Activated CD4-positive, alpha-beta T cell treated with anti-CD3 and anti-CD28 coated beads, Interleukin-2, amount 50 U/mL, for 24 hours (primary cell): Measurements from ENCODE around the gene SHC3.

ENCODE experiments used
- DNase-seq, 2 donors: peaks; one replicate each; pipeline ENCODE4 v3.0.0-alpha.2; 2020; ENCODE audit warnings: low read depth in 1 of 2, low spot score in 1 of 2

The SHC3 gene

DNA sequence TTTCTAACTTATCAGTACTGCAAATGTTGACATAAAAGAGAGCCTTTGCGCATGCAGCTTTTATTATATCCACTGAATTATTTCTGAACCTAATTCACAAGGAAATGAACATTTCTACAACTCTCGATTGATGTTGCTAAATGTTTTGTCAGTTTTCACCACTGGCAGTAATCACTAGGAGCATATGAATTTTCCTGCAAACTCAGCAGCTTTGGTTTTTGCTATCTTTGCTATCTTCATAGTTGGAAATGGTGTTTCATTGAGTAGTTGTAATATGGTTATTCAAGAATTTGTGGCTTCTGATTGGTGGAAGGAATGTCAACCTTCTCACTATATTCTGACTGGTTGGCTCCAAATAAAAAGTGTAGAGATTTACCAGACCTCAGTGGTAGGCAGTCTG lies 8.9 kb upstream of the SHC3 start:
- DNase-seq: no peak

DNA sequence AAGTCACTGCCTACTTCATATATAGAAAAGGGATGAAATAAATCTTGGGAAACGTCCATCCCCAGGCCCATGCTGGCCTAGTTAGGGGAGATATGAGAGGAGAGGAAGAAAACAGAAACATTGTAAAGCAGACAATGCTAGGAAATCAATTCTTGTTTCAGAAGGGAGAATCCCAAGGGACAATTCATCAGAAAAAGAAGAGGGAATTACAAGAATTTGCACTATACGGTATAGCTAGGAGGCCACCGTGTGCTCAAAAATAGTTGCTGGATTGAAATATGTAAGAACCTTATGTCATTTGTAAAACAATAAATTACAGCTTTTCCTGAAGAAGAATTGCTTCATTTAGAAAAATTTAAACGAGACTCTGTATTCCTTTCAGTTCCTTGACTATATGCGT lies 8.3 kb upstream of the SHC3 start:
- no peak for DNase-seq

DNA sequence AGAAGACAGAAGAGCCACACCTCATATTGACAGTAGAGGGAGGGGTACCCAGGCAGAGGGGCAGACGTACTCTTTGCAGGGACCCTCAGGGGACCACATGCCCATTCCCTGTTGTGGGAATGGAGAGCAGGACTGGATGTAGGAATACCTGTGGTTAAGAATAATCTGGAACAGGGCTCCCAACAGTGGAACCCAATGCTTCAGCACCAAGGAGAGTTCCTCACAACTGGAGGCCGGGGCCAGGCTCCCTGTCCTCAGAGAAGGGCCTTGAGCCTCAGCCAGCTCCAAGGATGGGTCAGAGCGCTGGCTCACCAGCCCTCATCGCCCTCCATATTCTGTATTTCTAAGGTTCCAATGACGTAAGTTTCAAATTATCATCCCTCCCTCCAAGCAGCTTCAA lies 7.4 kb upstream of the SHC3 start:
- no peak for DNase-seq

DNA sequence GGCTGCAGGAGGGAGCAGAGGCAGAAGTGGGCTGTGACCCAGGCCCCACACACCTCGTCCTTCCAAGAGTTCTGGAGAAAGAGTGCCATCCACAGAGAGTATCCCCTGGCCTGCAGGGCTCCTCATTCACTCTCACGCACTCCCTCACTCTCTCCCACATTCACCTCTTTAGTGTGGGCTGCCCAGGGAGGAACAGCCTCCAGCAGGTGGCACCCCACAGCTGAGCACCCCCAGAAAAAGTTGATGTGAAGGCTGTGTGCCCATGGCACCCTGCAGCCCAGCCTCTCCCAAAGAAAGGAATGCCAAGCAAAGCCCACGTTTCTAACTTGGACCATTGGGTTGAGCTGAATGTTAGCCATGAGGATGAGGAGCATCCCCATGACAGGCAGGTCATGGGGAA lies 4.5 kb upstream of the SHC3 start:
- DNase-seq: no peak

DNA sequence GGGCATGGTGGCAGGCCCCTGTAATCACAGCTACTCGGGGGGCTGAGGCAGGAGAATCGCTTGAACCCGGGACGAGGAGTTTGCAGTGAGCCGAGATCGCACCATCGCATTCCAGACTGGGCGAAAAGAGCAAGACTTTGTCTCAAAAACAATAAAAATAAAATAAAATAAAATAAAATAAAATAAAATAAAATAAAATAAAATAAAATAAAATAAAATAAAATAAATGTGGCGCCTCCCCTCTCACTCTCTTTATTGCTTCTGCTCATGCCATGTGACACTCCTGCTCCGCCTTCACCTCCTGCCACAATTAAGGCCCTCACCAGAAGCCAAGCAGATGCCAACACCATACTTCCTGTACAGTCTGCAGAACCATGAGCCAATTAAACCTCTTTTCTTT lies 3.8 kb upstream of the SHC3 start:
- DNase-seq: no peak

DNA sequence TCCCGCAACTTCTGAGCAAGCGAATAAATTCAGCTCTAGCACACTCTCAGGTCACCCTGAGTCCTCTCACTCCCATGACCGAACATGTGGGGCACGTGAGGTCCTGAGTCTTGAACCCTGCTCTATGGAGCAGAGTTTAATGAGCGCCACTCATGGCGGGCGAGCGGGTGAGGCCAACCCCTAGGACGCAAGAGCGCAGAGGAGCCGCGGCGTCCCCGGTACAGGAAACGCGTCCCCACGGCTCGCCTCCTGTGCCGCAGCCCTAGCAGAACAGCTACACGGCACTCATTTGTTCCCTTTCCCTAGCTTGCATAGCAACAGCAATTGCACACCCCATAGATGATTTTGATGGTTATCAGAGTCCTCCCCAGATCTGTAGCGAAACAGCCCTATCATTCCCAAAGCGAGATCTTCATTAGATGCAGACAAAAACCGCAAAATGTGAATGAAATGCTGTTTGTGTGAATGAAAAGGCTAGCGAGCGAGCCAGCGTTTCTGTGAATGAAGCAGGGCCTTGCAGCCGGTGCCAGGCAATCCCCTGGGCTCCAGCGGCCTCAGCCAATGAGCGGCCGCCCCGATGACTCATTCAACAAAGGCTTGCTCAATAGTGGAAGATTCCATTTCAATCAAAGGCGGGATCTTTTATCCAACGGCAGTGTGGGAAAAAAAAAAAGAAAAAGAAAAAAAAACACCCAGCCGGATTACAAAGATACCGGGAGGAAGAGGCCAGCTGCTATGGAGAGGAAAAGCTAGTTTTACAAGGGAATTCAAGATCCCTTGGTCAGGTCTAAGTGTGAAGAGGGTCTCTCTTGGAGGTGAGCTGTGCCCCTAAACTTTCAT lies 1.5 kb upstream of the SHC3 start:
- peak in 1 of 2 donors; percentile 44 for DNase-seq

DNA sequence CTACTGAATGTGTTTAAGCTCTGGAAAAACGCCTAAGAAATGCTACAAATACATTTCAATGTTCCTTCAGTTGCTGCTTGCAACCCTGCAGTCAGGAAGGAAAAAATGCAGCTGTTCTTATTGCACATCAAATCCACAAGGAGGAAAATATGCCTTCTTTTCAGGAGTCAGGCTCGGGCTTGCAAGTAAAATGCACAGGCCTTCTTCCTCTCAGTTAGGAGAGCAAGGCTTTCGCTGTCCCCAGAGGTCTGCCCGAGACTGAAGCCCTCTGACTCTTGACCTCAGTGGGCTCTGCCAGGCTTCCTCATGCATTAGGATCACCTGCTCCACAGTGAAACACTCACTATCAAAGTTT lies 899 bp upstream of the SHC3 start:
- DNase-seq: no peak

DNA sequence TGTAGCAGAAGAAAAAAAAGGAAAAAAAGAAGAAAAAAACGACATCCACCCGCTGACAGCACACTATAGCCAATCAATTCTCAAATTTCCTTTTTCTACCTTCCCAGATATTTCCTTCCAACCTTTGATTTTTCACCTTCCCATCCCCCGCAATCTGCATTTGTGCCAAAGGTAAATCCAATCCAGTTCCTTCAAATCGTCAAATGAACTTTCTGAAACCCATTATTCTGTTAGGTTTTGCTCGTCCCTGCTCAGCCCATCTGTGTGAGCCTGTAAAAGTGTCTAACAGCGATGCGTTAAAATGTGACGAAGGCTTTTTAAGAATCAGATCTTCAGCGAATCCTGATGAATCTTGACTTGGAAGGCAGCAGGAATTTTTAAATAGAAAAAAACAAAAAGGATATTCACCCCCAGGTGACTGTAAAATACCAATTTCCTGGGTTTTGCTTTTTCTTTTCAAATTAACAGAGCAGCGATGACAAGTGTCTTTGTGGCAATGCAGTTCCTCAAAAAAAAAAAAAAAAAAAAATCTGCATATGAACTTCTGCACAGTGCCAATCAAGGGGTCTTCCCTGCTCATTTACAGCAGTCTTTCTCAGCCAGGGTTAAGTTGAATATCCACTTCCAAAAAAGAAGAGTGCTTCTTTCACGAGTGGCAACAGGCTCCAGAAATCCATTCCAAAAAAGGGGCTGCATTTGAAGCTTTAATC lies 367 bp upstream of the SHC3 start:
- DNase-seq: no peak

DNA sequence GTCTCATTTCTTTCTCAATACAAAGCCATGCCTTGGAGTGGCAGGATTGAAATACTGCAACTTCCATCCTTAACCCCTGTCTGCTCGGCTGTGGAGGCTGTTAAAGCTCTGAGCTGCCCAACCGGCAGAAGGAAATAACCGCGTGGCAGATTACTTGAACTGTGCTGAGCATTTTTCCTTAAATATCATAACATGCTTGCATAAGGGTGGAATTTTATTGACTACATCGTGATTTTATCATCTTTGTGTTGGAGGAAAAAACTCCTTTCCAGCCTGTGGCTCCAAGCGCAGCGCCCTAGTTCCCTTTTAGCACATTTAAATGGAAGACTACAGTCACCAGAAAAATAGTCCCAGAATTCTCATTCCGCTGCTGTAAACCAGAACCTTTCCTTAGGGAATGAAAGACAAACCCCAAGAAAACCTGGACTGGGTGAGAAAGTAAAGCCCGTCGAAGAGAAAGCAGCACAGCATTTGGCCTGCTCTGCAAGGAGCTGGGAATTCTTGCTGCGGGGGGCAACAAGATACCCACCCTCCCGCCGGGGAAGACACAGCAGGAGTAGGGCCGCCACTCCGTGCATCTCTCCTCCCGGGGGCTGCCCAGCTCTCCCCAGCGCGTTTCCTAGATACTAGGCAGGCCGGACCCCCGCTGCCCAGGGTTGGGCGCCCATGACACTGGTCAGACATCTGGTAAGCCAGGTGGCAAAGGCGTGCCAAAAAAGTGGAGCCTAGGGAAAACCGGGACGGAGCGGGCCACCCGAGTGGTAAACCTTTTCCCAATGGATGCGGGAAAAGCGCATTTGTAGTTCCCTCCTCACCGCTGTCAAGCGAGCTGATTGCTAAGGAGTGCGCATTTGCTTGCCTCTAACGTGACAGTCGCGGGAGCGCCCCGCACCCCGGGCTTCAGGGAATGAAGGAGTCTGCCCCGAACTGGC lies 1.3 kb downstream of the SHC3 start:
- no peak for DNase-seq

DNA sequence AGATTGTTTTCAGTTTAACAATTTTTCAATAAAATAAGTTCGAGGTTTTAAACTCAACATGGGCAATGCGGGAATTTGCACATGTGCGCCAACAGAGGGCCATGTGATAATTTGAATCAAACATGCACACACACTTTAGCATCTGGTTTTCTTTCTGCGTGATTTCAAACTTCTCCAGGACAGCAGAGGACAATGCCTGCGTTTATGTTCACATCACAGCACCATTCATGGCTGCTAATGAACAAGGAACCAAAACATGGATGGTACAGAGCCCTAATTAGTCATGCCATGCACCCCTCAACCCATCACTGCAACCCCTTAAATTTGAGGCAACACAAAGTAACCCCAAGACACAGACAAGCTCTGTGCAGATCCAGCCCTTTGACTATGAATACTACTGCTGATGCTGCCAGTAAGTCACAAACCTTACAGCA lies 2.8 kb downstream of the SHC3 start:
- no peak for DNase-seq

DNA sequence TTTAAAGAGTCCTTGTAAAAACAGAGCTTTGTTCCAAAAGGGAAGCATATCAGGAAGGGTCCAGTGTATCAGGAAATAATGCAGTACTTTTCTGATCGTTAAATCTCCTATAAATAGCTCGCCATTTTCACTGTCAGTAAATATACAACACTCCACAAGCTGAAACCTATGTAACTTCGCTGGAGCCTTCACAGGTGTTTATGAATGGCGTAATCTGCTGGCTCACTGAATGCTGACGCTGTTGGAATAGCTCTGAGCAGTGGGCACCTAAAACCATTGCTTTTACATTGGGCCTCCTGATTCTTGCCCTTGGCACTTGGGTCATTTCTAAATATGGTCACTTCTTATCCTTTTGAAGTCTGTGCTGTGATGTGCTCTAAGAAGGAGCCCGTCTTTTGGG lies 4.3 kb downstream of the SHC3 start:
- no peak for DNase-seq

DNA sequence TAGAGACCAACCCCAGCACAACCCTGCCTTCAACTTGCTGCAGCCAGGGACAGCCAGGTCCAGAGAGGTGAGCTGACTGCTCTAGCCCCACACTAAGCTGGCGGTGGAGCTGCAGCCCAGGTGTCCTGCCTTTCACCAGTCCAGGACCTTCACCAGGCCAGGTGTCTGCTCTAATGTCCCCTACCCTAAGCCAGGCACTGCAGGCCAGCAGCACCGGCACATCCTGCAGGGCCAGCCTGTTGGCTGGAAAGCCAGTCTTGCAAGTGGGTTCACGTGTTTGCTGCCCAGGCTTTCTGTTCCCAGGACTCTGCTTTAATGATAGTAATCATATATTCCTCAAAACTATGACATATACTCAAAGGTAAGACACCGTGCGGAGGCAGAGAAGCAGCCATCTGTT lies 5.5 kb downstream of the SHC3 start:
- no peak for DNase-seq

DNA sequence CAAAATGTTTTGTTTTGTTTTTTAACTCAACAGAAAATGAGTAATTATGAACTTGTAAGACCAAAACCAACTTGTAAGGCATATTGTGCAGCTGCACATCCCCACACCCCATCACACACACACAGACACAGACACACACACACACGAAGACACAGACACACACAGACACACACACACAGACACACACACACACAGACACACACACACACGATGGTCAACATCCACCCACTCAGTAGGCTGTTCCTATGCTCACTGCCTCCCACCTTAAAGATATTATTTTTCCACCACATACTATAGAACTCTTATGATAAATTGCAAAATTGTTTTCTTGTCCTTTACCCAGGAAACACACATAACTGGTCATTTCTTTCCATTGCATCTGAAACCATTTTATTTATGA lies 6.2 kb downstream of the SHC3 start:
- no peak for DNase-seq

DNA sequence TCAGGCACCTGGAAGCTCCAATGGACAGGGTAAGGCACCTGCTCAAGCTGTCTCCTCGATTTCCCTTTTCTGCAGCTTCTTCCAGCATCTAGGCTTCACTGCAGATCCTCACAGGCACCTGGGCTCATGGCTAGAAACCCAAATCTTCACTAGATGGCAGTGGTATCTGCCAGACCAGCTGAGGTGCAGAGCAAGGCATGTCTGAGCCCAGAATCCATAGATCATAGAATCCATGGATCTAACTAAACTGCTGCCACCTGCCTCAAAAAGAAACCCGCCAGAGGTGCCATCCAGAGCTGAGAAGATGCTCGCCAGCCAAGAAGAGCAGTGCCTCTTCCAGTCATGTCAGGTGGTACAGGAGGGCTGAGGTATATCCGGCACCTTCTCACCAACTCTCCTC lies 6.9 kb downstream of the SHC3 start:
- DNase-seq: no peak

DNA sequence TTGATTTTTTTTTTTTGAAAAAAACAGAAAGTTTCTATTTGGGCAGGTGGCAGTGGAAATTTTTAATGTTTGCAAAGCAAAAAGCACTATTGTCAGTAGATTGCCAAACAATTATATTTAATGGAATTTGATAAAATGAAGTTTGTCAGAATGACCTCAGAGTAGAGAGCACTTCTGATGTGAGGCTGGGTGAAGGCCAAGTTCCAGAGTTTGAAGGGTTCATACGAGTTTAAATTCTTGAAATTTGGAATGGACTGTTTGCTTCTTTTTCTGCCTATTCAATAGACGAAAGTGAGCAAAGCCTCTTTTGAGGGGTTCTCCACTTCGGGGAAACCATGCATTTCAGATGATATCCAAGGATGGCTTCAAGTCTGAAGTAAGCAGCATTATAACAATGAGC lies 7.4 kb downstream of the SHC3 start:
- no peak for DNase-seq

DNA sequence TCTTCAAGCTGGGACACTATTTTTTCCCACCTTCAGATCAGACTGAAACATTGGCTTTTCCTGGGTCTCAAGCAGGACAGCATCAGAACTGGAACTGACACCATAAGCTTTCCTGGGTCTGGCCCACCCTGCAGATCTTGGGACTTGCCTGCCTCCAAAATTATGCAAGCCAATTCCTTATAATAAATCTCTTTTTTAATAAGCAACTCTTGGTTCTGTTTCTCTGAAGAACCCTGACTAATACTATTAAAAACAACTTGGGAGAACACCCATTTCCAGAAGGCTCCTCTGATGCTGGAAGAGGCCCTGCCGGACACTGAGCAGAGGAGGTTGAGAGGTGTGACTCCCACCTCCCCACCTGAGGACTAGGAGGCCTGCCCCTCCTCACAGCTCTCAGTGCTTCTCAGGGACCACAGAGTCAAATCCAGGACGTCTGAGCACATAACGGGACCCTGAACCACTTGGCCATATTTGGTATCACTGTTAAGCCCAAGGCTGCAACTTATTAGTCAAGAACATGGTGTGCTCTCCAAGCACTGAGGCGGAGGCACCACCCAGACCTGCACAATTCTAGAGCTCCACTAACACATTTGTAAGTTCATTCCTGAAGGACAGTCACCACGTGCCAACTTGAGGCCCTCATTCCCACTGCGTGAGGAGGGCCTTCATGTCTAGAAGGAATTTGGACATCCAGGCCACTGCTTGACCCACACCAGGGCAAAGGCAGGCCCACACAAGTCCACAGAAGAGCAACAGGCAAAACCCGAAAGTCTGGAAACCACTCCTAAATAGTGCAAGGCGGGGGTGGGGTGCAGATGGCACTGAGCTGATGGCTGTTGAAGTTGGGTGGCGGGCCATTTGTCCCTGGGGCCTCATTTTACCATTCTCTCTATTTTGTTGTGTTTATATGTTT lies 9.5 kb downstream of the SHC3 start:
- no peak for DNase-seq

DNA sequence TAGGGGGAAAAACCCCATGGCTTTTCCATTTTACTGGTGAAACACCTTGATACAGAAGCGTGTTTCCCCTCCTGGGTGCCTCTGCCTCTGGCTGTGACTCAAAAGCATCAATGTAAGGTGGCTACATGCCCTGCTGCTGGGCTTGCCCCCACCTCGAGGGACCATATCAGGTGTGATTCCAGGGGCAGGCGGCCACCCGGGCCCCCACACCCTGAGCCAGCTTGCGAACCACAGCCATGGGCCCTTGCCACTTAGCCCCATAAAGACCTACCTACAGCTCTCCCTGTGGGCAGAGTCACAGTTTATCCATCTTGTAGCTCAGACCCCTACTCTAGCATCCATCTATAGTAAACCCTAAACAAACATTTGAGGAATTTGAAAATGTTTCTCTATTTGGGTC lies 10.8 kb downstream of the SHC3 start:
- no peak for DNase-seq

DNA sequence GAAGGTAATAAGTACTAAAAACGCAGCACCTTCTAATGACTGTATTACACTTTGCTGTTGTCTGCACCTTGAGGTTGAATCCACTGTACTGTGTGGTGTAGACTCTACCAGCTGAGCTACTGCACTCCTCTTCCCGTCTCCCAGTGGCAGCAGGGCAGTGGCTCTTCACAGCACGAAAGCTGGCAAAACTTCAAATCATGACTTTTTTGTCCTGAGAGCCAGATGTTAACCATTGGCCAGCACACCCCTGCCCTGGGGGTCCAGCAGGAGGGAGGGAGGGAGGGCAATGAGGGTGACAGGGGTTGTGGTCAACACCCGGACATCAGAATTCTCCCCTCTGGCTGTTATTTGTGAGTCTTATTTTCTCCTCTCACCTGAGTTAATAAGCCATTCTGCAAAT lies 11.8 kb downstream of the SHC3 start:
- no peak for DNase-seq

DNA sequence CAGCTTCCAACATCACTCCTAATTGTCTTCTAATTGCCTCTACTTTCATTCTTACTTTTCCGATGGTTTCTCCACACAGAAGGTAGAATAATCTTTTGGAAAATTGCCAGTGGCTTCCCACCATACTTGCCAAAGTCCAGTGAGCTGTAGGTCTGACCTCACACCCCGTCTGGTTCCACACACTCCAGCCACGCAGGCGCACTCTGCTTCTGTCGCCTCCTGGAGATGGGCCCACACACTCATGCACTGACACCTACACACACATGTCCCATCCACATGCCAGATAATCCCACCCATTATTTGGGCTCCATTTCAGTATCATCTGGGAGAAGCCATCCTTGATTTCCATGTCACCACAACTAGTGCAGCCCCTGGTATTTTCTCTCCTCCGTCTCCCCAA lies 12.7 kb downstream of the SHC3 start:
- no peak for DNase-seq

DNA sequence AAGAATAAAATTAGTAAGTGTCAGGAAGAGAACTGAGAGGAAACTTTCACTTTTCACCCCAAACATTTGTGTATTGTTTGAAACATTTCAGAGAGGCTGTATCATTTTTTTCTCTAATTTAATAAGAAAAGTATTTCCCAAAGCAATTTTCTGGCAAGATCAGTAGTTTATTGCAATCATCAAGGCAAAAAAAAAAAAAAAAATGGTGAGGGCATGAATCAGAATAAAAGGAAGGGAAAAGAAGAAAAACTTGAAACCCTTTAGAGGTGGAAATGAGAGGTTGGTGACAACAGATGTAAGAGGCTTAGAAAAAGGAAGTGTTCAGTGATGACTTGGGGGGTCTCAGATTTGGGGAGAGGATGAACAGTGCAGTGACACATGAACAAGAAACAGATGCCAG lies 13.3 kb downstream of the SHC3 start:
- no peak for DNase-seq

DNA sequence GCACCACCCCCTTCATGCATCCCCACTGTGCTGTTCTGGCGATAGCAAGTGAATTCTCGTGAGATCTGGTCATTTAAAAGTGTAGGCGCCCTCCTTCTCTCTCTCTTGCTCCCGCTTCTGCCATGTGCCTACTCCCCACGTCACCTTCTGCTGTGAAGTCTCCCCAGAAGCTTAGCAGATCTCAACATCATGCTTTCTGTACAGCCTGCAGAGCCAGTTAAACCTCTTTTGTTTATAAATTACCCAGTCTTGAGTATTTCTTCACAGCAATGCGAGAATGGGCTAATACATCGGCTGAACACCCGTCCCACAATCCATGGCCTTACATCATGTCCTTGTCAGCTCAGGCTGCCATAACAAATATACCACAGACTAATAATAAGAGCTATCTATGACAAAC lies 17.4 kb downstream of the SHC3 start:
- DNase-seq: no peak
